AG04450 (cell line): ENCODE results near the gene TBC1D8. TPM values are rescaled to one million over a fixed set of nuclear protein-coding genes. Genes with fewer than 3 reads are reported as not detected.
"Not testable (repeated sequence)": the region's sequence is repeated elsewhere in the genome, so short reads cannot be mapped to it uniquely, and the experiment has no call there.

Experiments used
- CTCF ChIA-PET: fragments of 300-600, 350-600 bp; formaldehyde crosslinking; extraction: SDS; loops from one replicate; lab custom pipeline; 2022; ENCODE audit warnings: antibody characterized with exemption, inconsistent platforms; lab: Charles Lee
- POLR2A ChIA-PET: fragments of 350-600 bp; formaldehyde crosslinking; extraction: SDS; loops from one replicate; lab custom pipeline; 2021; ENCODE audit warnings: antibody characterized with exemption, inconsistent platforms; lab: Yijun Ruan, JAX
- DNase-seq: peaks from one replicate; pipeline ENCODE4 v3.0.0-alpha.2; 2011; ENCODE audit warnings: low read depth, low spot score
- H3K27ac ChIP-seq: one replicate; pipeline ENCODE4 v1.5.1; 2012; ENCODE audit warnings: low read depth, low read length, control low read depth
- H3K27me3 ChIP-seq: one replicate; pipeline ENCODE4 v1.6.0; 2012; ENCODE audit warnings: low read length; ENCODE audit not compliant: control insufficient read depth, insufficient read depth
- H3K4me3 ChIP-seq: 2 replicates; pipeline ENCODE4 v1.5.1; 2011; ENCODE audit warnings: mild to moderate bottlenecking, low read depth, low read length, control low read depth
- H3K9me3 ChIP-seq: 2 replicates; pipeline ENCODE4 v1.5.1; 2012; ENCODE audit warnings: low read length; ENCODE audit not compliant: control insufficient read depth, insufficient read depth
- polyA plus RNA-seq: library from polyadenylated mRNA; depleted of rRNA; stranded (reverse); fragments of >200 nt; gene quantifications from 2 replicates; pipeline ENCODE4 v1.2.3, GENCODE V29; 2011
- TF ChIP-seq, protein P1 (sequence below): IDR thresholded peaks from 2 replicates; pipeline ENCODE4 v1.5.1; 2011; ENCODE audit warnings: low read depth, low read length, control low read depth, inconsistent platforms

Gene TBC1D8
- polyA plus RNA-seq, 1 experiment: 2.5 TPM

DNA sequence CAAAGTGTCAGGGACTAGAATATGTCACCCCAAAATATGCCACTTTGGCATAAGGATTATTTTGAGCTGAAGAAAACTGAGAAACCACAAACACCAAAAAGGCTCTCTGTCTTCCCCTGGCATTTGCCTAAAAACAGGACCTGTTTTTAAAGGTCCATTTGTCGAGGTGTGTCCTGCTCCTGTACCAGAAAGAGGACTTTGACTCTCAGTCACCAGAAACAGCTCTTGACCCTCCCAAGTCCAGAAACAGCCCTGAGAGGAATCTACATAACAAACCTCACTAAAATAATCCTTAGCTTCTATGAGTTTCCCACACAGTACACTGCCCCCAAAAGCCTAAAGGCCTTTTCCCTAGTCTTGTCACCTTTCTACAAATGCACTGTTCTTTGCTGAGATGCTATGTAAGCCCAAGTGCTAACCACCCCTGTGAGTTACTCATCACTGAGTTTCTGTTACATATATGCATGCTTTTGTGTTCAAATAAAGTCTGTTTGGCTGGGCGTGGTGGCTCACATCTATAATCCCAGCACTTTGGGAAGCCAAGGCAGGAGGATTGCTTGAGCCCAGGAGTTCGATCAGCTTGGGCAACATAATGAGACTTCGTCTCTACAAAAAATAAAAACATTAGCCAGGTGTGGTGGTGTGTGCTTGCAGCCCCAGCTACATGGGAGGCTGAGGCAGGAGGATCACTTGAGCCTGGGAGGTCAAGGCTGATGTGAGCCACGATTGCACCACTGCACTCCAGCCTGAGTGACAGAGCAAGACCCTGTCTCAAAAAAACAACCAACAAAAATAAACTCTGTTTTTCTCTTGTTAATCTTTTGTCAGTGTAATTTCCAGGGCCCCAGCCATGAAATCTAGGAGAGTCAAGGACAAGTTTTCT lies 93.9 kb downstream of the TBC1D8 start:
- DNase-seq: no peak
- Histone ChIP-seq H3K9me3 (peaks cover 5% of the 10 kb centered on the region; the same call in 1 of the 2 replicates), H3K27me3 (no peaks in the 10 kb centered on the region), H3K27ac (no peak overlapping the region), H3K4me3 (no peak overlapping the region)
- TF ChIP-seq, protein P1, sequence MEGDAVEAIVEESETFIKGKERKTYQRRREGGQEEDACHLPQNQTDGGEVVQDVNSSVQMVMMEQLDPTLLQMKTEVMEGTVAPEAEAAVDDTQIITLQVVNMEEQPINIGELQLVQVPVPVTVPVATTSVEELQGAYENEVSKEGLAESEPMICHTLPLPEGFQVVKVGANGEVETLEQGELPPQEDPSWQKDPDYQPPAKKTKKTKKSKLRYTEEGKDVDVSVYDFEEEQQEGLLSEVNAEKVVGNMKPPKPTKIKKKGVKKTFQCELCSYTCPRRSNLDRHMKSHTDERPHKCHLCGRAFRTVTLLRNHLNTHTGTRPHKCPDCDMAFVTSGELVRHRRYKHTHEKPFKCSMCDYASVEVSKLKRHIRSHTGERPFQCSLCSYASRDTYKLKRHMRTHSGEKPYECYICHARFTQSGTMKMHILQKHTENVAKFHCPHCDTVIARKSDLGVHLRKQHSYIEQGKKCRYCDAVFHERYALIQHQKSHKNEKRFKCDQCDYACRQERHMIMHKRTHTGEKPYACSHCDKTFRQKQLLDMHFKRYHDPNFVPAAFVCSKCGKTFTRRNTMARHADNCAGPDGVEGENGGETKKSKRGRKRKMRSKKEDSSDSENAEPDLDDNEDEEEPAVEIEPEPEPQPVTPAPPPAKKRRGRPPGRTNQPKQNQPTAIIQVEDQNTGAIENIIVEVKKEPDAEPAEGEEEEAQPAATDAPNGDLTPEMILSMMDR: no peak
- POLR2A ChIA-PET: no interaction called here
- CTCF ChIA-PET: interaction anchor here (0.8 kb wide), 1 partner anchor 20 kb away, joined by 3 read pairs; no protein-coding TSS in a partner anchor

DNA sequence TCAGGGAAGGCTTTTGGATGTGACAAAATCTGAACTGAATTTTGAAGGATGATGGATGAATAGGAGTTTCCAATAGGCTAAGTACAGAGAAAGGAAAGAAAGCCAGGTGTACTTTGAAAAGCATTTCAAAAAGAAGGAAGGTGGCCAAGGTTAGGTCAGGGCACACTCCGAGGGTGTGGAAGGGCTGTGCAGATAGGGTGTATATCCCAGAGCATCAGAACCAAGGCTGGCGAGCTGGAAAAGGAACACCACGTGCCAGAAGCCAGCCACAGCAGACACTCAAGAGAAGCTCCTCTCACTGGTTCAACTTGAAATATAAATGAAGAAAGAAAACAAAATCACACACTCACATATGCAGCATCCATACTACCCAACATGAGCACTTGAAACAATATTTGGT lies 98.1 kb downstream of the TBC1D8 start:
- DNase-seq: no peak
- Histone ChIP-seq H3K27ac (no peak overlapping the region), H3K9me3 (peaks cover 5% of the 10 kb centered on the region; the same call in 1 of the 2 replicates), H3K27me3 (no peaks in the 10 kb centered on the region), H3K4me3 (no peak overlapping the region)
- TF ChIP-seq, protein P1: no peak
- ChIA-PET CTCF (no interaction called here), POLR2A (no interaction called here)

DNA sequence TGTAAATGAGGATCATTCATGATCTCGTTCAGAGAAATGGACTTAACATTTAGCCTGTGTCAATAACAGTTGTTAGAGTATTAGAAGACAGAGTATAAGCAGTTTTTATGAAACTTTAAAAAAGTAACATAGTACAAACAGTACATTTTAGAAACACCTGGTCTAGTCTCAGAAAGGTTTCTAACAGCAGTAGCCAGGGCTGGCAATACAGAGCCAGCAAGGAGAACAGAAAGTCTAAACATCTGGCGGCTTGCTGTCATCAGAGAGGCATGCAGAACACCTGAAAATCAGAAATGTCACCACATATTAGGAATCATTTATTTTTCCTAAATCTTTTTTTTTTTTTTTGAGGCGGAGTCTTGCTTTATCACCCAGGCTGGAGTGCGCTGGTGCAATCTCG lies 99.0 kb downstream of the TBC1D8 start:
- POLR2A ChIA-PET: no interaction called here
- no peak for DNase-seq
- TF ChIP-seq, protein P1: no peak
- CTCF ChIA-PET: interaction anchor here (1.6 kb wide), 1 partner anchor 153 kb away, joined by 5 read pairs; no protein-coding TSS in a partner anchor
- Histone ChIP-seq H3K27me3 (no peaks in the 10 kb centered on the region), H3K9me3 (peaks cover 5% of the 10 kb centered on the region; the same call in 1 of the 2 replicates), H3K27ac (no peak overlapping the region), H3K4me3 (no peak overlapping the region)

DNA sequence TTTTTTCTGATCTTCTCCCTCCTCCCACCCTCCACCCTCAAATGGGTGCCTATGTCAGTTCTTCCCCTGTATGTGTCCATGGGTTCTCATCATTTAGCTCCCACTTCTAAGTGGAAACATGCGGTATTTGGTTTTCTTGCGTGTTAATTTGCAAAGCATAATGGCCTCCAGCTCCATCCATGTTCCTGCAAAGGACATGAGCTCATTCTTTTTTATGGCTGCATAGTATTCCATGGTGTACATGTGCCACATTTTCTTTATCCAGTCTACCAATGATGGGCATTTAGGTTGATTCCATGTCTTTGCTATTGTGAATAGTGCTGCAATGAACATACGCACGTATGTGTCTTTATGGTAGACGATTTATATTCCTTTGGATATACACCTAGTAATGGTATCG lies 100.3 kb downstream of the TBC1D8 start:
- CTCF ChIA-PET: interaction anchor here (1.6 kb wide), 1 partner anchor 154 kb away, joined by 5 read pairs; no protein-coding TSS in a partner anchor
- H3K27ac ChIP-seq, POLR2A ChIA-PET, H3K4me3 ChIP-seq, H3K9me3 ChIP-seq, H3K27me3 ChIP-seq, DNase-seq: not testable (repeated sequence)

DNA sequence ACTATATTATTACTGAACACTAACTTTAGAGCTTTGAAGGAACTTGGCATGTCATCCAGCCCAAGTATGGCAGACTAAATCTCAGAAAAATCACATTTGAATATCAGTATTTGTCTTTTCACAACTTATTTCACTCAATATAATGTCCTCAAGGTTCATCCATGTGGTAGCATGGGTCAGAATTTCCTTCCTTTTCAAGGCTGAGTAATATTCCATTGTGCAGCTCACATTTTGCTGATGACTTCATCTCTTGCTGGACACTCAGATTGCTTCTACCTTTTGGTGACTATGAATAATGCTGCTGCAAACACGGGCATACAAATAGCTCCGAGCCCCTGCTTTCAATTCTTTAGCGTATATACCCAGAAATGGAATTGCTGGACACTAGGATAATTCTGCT lies 102.4 kb downstream of the TBC1D8 start:
- no peak for DNase-seq
- POLR2A ChIA-PET: no interaction called here

More for the DNA sequence above, 102.4 kb downstream of the TBC1D8 start:
- Histone ChIP-seq H3K27ac (no peak overlapping the region), H3K27me3 (peaks cover 6% of the 10 kb centered on the region), H3K4me3 (no peak overlapping the region), H3K9me3 (no peaks in the 10 kb centered on the region)
- CTCF ChIA-PET: interaction anchor here (0.6 to 1.1 kb wide), 3 partner anchors 9 to 15 kb away, joined by 3 read pairs; no protein-coding TSS in a partner anchor
- TF ChIP-seq, protein P1: no peak
